SK-N-DZ (cell line): ENCODE data around the gene RIPOR1.
A peak's percentile ranks its signal among the peaks of the same experiment; 100 is the strongest.

Source experiments
- DNase-seq: peaks from one replicate; pipeline ENCODE4 v3.0.0-alpha.2; 2015; ENCODE audit warnings: low spot score

RIPOR1 gene

DNA sequence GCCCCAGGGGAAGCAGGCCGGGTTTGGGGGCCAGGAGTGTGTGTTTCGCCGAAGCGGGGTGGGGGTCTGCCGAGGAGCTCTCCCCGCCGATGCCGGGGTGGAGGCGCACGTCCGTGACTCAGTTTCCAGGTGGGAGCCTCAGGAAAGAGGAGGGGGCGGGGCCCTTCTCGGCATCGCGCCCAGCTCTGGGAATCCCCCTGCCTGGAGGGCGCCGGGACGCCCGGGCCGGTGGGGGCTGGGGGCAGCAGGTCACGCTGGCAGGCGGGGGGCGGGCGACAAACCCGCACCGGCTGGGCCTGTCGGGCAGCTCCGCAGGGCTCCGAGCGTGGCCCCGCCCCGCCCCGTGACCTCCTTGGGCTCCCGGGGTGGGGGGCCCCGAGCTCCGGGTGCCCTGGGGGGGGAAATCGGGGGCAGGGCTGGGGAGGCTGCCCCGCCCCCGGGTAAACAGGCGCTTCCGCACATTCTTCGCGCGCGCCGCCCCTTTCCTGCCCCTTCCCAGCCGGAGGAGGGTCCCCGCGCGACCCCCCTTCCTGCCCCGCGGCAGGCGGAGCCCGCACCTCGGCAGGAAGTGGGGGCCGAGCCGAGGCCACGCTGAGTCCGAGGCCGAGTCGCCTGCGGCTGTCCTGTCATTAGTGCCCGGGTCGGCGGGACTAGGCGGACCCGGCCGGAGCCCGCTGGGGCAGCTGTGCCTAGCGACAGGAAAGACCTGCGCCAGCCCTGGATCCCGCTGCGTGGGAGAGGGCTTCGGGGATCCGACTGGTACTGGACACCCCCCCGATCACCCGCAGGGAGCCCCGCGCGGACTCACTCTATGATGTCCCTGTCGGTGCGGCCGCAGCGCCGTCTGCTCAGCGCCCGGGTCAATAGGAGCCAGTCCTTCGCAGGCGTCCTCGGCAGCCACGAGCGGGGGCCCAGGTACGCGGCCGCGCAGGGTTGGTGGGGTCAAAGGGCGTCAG, 9.3 kb downstream of the RIPOR1 start:
- DNase-seq, result no peak

DNA sequence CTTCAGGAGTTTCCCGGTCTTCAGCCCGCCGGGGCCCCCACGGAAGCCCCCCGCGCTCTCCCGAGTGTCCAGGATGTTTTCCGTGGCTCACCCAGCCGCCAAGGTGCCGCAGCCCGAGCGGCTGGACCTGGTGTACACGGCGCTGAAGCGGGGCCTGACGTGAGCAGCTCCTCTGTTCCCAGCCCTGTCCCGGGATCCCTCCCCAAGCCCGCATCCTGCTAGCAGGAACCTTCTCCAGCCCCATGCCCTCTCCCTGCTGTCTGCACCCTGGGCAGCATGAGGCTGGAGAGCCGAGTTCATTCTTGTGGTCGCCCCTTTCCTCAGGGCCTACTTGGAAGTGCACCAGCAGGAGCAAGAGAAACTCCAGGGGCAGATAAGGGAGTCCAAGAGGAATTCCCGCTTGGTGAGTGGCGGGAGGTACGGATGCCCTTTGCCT, 10.1 kb downstream of the RIPOR1 start:
- no peak for DNase-seq

DNA sequence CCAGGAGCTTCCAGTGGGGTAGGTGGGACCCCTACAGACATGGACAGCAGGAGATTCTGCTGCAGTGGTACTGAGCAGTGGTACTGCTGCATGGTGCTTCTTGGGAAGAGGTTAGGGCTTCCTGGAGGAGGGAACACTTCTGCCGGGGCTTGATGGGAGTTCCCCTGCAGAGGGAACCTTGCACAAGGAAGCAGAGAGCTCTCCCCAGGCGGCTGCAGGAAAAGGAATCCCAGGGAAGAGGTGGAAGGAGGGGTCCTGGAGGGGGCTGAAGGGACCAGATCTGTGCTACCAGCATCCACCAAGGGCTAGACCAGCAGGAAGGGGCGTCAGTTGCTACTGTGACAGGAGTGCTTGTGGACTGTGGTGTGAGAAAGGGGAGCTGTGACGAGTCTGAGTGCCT, 10.6 kb downstream of the RIPOR1 start:
- no peak for DNase-seq

GRCh38 chr16:67539691-67540635, 11.3 kb downstream of the RIPOR1 start:
- DNase-seq, result no peak

GRCh38 chr16:67540756-67541155, 12.1 kb downstream of the RIPOR1 start:
- no peak for DNase-seq

GRCh38 chr16:67541391-67542263, 13.0 kb downstream of the RIPOR1 start:
- DNase-seq, result no peak

DNA sequence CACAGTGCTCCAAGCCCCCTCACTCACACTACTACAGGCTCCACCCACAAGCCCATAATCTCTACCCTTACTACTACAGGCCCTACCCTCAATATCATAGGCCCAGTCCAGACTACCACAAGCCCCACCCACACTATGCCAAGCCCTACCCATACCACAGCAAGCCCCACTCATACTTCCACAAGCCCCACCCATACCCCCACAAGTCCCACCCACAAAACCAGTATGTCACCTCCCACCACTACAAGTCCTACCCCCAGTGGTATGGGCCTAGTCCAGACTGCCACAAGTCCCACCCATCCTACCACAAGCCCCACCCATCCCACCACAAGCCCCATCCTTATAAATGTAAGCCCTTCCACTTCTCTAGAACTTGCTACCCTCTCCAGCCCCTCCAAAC, 13.8 kb downstream of the RIPOR1 start:
- DNase-seq, result peak; percentile 45

- DNase-seq, result no peak
Measured at GRCh38 chr16:67543036-67543435, 14.4 kb downstream of the RIPOR1 start.

DNA sequence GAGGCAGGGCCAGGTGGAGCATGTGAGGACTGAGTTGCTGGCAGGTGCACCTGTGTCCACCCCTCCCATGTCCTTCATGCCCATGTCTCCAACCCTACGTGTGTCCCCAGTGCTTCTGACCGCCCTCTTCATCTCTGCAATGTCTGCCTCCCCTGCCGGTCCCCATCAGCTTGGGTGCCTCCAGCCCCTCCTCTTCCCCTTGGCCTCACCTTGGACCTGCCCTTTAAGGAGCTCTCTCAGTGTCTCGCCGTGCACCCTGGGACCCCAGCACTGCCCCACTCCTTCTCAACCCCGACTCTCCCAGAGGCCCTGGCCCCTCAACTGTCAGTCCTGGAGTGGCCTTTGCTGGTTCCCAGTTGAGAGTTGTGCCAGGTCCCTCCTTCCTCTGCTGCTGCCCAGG, 15.0 kb downstream of the RIPOR1 start:
- no peak for DNase-seq

- no peak for DNase-seq
Measured at GRCh38 chr16:67544329-67544841, 15.8 kb downstream of the RIPOR1 start.

- no peak for DNase-seq
Measured at GRCh38 chr16:67544844-67545664, 16.4 kb downstream of the RIPOR1 start.

- no peak for DNase-seq
Measured at GRCh38 chr16:67545665-67546024, 17.0 kb downstream of the RIPOR1 start.

GRCh38 chr16:67546091-67546501, 17.5 kb downstream of the RIPOR1 start:
- DNase-seq, result no peak

DNA sequence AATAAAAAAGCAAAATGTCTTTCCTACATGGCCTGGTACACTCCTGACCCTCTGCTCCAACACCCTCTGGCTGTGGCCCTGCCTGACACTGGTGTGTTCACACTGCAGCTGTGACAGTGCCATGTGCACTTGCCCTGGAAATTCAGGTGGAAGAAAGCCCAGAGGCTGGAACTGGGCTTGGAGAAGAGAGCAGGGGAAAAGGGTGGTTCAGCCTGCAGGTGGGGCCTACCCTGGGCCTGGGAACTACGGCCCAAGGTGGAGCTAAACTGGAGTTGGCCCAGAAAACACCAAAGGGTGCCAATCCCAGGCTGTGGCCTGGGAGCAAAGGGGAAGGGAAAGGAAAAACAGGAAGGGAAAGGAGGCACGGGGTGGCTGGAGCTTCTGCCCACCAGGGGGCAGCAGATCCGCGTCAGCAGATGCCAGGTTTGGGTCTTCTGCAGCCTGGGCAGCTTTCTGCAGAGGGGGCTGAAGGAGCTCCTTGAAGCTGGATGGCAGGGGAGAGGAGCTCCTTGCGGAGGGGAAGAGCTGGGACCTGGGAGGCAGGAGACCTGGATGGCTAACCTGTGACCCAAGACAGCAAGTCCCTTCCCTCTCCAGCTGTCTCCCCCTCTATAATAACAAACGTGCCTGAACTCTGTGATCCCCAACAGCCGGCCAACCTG, 18.3 kb downstream of the RIPOR1 start:
- peak; percentile 73 for DNase-seq

- no peak for DNase-seq
Measured at GRCh38 chr16:67547423-67548264, 19.0 kb downstream of the RIPOR1 start.

GRCh38 chr16:67548265-67549126, 19.9 kb downstream of the RIPOR1 start:
- DNase-seq, result no peak

GRCh38 chr16:67549240-67549639, 20.6 kb downstream of the RIPOR1 start:
- DNase-seq, result no peak

DNA sequence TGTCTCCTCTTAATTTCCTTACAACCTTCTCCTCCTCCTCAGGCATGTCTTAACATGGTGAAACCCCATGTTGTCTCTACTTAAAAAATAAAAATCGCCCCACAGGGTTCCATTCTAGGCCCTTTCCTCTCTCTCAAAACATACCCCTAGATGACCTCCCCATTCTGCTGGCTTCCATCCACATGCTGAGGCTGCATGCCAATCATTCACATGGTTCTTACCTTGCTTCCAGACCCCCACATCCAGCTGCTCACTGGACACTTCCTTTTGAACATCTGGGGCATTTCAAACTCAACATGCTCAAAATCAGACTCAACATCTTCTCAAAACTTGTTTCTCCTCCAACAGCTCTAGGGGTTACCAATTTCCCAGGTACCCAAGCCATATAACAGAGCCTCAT, 21.3 kb downstream of the RIPOR1 start:
- DNase-seq, result no peak
